ENCODE data around the gene PLXNA2. TPM values are rescaled to one million over a fixed set of nuclear protein-coding genes. Genes with fewer than 3 reads are reported as not detected.

PLXNA2 gene
- total RNA-seq, 4 donors from 2014 or later = 17.2 to 29.7 (median 24.6) TPM

GRCh38 chr1:208008534-208008933 is 235.7 kb downstream of the PLXNA2 start:
- TF ChIP-seq CTCF (IDR thresholded peaks at IDR 0.05) (no peak), EP300 (IDR thresholded peaks at IDR 0.05) (peak in 1 of 2 donors; percentile 23), POLR2A (IDR thresholded peaks at IDR 0.05) (no peak)
- Histone ChIP-seq H3K27ac (no peak overlapping the region), H3K4me1 (no peaks in the 10 kb centered on the region), H3K36me3 (no peaks in the 10 kb centered on the region), H3K27me3 (no peaks in the 10 kb centered on the region), H3K9me3 (peaks cover 0 to 2% (median 0%) of the 10 kb centered on the region in 4 donors), H3K4me3 (no peak overlapping the region)
- DNase-seq (ENCODE audit: low spot score in 2 of 2) = peak in 1 of 2 donors; percentile 25
- 74 to 82% methylated on average over 3 of the region's 3 CpGs for WGBS, 2 donors

GRCh38 chr1:208007938-208008342 is 236.2 kb downstream of the PLXNA2 start:
- no peak overlapping the region for H3K27ac ChIP-seq
- no peak overlapping the region for H3K4me3 ChIP-seq
- H3K36me3 ChIP-seq = no peaks in the 10 kb centered on the region
- 69 to 84% methylated on average over 5 of the region's 5 CpGs for WGBS, 2 donors
- H3K4me1 ChIP-seq = no peaks in the 10 kb centered on the region
- DNase-seq (ENCODE audit: low spot score in 2 of 2) = no peak
- TF ChIP-seq POLR2A (IDR thresholded peaks at IDR 0.05) (no peak), CTCF (IDR thresholded peaks at IDR 0.05) (no peak), EP300 (IDR thresholded peaks at IDR 0.05) (no peak)
- peaks cover 0 to 2% (median 0%) of the 10 kb centered on the region in 4 donors for H3K9me3 ChIP-seq
- no peaks in the 10 kb centered on the region for H3K27me3 ChIP-seq

- Histone ChIP-seq H3K27me3 (no peaks in the 10 kb centered on the region), H3K36me3 (no peaks in the 10 kb centered on the region), H3K4me3 (no peak overlapping the region), H3K9me3 (peaks cover 0 to 2% (median 0%) of the 10 kb centered on the region in 4 donors), H3K27ac (no peak overlapping the region), H3K4me1 (no peaks in the 10 kb centered on the region)
- 54 to 60% methylated on average over 3 of the region's 3 CpGs for WGBS, 2 donors
- TF ChIP-seq EP300 (IDR thresholded peaks at IDR 0.05) (no peak), CTCF (IDR thresholded peaks at IDR 0.05) (no peak), POLR2A (IDR thresholded peaks at IDR 0.05) (no peak)
- DNase-seq (ENCODE audit: low spot score in 2 of 2) = no peak
Observed at GRCh38 chr1:208007319-208007937, 236.8 kb downstream of the PLXNA2 start.

DNA sequence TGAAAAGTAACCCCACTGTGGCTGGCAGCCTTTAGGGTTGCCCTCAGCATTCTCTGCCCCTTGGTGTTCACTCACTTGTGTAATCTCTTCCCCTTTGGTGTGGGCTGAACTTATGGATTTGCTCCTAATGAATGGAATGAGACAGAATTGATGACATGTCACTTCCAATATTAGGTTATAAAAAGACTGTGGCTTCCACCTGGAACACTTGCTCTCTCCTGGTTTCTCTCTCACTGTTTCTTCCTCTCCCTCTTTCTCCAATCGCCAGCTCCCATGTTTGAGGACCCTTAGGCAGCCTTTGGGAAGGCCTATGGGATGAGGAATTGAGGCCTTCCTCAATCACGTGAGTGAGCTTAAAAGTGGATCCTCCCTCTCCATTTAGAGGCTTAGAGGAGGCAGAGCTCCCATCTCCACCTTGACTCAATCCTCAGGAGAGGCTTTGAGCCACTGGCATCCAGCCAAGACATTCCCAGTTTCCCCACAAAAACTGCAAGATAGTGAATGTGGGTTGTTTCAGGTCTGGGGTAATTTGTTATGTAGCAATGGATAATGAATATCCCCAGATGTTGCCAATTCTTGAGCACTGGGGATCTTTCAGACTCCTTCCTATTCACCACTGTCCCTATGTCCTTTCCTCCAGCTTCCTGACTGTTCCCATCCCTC is 237.8 kb downstream of the PLXNA2 start:
- TF ChIP-seq CTCF (IDR thresholded peaks at IDR 0.05) = no peak
- no peak for TF ChIP-seq POLR2A (IDR thresholded peaks at IDR 0.05)
- TF ChIP-seq EP300 (IDR thresholded peaks at IDR 0.05) = no peak
- no peaks in the 10 kb centered on the region for H3K36me3 ChIP-seq
- no peak overlapping the region for H3K27ac ChIP-seq
- no peak for DNase-seq (ENCODE audit: low spot score in 2 of 2)
- no peaks in the 10 kb centered on the region for H3K4me1 ChIP-seq
- peaks cover 0 to 2% (median 0%) of the 10 kb centered on the region in 4 donors for H3K9me3 ChIP-seq
- 91 to 94% methylated on average over 2 of the region's 2 CpGs for WGBS, 2 donors
- no peak overlapping the region for H3K4me3 ChIP-seq
- no peaks in the 10 kb centered on the region for H3K27me3 ChIP-seq

- Histone ChIP-seq H3K9me3 (peaks cover 0 to 8% (median 0%) of the 10 kb centered on the region in 4 donors), H3K27me3 (no peaks in the 10 kb centered on the region), H3K27ac (no peak overlapping the region), H3K4me3 (no peak overlapping the region), H3K4me1 (no peaks in the 10 kb centered on the region), H3K36me3 (no peaks in the 10 kb centered on the region)
- DNase-seq (ENCODE audit: low spot score in 2 of 2) = no peak
- 28 to 35% methylated on average over 3 of the region's 3 CpGs for WGBS, 2 donors
- TF ChIP-seq POLR2A (IDR thresholded peaks at IDR 0.05) (no peak), CTCF (IDR thresholded peaks at IDR 0.05) (no peak)
Observed at GRCh38 chr1:208004851-208005250, 239.3 kb downstream of the PLXNA2 start.
